ENCODE measurements around the gene EPB41L2.

- TF ChIP-seq, protein P1, sequence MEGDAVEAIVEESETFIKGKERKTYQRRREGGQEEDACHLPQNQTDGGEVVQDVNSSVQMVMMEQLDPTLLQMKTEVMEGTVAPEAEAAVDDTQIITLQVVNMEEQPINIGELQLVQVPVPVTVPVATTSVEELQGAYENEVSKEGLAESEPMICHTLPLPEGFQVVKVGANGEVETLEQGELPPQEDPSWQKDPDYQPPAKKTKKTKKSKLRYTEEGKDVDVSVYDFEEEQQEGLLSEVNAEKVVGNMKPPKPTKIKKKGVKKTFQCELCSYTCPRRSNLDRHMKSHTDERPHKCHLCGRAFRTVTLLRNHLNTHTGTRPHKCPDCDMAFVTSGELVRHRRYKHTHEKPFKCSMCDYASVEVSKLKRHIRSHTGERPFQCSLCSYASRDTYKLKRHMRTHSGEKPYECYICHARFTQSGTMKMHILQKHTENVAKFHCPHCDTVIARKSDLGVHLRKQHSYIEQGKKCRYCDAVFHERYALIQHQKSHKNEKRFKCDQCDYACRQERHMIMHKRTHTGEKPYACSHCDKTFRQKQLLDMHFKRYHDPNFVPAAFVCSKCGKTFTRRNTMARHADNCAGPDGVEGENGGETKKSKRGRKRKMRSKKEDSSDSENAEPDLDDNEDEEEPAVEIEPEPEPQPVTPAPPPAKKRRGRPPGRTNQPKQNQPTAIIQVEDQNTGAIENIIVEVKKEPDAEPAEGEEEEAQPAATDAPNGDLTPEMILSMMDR (conservative IDR thresholded peaks at IDR 0.05; ENCODE audit: low read depth, low read length) = no peak
- TF ChIP-seq EZH2 (IDR thresholded peaks at IDR 0.05; ENCODE audit: borderline replicate concordance, low read depth, low read length, poor library complexity, severe bottlenecking) = no peak
These were observed 248.5 kb downstream of the EPB41L2 start for GRCh38 chr6:130814506-130814905.
